OCI-LY1 (cell line): ENCODE measurements around the gene SAXO1.

Experiments used
- EZH2 ChIP-seq: fragments of 200-600 bp; sonication (generic), shearing (Covaris generic); IDR thresholded peaks from 2 replicates; pipeline ENCODE4 v1.8.0; 2017; ENCODE audit warnings: borderline replicate concordance, mixed run types, mild to moderate bottlenecking, antibody characterized with exemption, low read length, moderate library complexity, mixed read lengths
- TF ChIP-seq, protein P1 (sequence below): fragments of 200-600 bp; sonication (generic), shearing (Covaris generic); IDR thresholded peaks from 2 replicates; pipeline ENCODE4 v1.5.1; 2017; ENCODE audit warnings: mild to moderate bottlenecking, antibody characterized with exemption, low read length, moderate library complexity, mixed read lengths

- TF ChIP-seq, protein P1, sequence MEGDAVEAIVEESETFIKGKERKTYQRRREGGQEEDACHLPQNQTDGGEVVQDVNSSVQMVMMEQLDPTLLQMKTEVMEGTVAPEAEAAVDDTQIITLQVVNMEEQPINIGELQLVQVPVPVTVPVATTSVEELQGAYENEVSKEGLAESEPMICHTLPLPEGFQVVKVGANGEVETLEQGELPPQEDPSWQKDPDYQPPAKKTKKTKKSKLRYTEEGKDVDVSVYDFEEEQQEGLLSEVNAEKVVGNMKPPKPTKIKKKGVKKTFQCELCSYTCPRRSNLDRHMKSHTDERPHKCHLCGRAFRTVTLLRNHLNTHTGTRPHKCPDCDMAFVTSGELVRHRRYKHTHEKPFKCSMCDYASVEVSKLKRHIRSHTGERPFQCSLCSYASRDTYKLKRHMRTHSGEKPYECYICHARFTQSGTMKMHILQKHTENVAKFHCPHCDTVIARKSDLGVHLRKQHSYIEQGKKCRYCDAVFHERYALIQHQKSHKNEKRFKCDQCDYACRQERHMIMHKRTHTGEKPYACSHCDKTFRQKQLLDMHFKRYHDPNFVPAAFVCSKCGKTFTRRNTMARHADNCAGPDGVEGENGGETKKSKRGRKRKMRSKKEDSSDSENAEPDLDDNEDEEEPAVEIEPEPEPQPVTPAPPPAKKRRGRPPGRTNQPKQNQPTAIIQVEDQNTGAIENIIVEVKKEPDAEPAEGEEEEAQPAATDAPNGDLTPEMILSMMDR, result no peak
- TF ChIP-seq EZH2, result no peak
Observed at GRCh38 chr9:19020886-19021455, 12.0 kb downstream of the SAXO1 start.
